ENCODE measurements around the gene ADAMTS14.

DNA sequence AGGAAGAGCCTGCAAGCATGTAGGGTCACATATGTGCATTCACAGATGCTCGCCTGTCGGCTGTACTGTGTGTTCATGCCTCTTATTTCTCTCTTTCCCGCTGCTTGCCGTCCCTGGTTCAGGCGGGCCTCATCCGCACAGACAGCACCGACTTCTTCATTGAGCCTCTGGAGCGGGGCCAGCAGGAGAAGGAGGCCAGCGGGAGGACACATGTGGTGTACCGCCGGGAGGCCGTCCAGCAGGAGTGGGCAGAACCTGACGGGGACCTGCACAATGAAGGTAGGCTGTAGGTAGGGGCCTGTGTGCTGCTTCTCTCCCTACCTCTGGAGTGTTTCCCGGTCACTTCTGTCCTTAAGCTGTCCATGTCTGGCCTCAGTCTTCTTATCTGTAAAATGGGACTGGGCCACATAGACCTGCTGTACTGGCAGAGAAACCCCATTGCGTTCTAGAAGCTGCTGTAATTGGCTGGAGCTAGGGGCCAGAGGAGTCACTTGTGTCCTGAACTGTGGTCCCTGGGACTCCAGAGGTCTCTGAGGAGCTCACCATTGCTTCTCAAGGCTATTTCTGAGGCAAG is 30.0 kb downstream of the ADAMTS14 start:
- TF ChIP-seq CTCF (IDR thresholded peaks at IDR 0.05), result no peak
- no peak for TF ChIP-seq ZFX (IDR thresholded peaks at IDR 0.05; ENCODE audit: borderline replicate concordance)

Measured in 22Rv1 (cell line).